DMS114 treated with DMSO at 0.1 percent for 48 hours (cell line): ENCODE measurements around the gene XPO5.
"Not testable (repeated sequence)": the region's sequence is repeated elsewhere in the genome, so short reads cannot be mapped to it uniquely, and the experiment has no call there.

Source experiments
- DNase-seq: peaks from one replicate; lab custom pipeline; 2025; ENCODE audit not compliant: unreplicated experiment; lab: John Stamatoyannopoulos, UW

Gene XPO5

DNA sequence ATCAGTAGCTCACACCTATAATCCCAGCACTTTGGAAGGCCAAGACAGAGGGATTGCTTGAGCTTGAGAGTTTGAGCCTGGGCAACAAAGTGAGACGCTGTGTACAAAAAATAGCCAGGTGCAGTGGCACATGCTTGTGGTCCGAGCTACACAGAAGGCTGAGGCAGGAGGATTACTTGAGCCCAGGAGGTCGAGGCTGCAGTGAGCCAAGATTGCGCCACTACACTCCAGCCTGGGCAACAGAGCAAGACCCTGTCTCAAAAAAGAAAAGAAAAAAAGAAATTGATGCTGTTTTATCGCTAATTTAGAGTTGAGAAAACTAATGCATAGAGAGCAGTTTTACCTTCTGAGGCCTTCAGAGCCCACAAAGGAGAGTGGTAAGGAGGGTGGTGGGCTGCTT, 77.5 kb downstream of the XPO5 start:
- DNase-seq, result not testable (repeated sequence)

DNA sequence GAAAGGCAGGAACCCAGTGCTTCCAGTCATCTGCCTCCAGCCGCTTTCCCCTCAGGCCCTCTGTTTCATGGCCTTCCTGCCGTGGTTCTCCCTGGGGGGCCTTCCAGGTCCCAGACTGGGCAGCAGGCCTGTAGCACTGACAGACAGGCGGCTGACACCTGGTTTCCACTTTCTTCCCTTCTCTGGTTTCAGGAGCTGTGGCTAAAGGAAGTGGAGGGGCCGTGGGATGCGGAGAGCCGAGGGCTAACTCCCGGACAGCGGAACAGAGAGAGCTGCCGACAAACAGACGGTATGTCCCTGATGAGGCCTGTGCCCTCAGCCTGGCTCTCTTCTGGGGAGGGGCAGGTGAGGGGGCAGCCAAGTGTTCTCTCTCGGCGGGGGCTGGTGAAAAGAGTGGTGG, 78.1 kb downstream of the XPO5 start:
- no peak for DNase-seq

DNA sequence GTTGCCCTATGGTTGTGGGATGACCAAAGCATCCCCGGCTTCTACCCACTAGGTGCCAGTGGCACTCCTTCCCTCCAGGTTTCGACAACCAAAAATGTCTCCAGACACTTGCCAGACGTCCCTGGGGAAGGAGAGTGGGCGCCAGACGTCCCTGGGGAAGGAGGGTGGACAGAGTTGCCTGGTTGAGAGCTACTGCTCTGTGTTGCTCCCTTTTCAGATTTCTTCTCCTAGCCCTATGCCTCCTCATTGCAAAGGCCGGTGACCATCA, 78.8 kb downstream of the XPO5 start:
- no peak for DNase-seq

DNA sequence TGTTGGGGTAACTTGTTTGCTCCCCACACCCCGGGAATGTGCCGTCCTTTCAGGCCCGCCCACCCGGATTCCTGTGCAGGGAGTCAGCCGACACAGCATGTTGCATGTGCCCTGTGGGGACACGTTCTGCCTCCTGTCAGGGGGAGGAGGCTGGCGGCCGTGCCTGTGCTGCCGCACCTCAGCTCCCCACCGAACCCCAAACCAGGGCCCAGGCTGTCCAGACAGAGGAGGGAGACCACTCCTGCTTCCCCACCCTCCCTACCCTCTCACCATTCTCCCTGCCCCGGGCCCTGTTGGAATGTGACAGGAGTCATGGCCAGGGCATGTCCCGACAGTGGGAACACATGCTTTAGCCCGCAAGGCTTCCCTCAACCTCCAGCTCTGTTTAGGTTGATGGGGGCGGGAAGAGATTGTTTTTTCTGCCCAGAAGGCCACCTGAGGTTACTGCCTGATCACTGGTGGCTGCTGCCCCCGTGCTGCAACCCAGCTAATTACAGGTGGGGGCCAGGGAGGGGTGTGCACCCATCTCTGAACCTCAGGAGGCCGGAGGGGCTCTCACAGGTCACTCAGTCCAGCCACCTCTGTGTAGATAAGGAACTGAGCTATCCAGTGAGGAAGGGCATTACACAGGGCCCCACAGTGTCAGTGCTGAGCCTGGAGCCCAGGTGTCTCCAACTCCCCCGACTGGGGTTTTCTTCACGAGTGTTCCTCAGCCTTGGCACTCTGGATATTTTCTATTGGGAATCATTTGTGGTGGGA, 79.3 kb downstream of the XPO5 start:
- no peak for DNase-seq

DNA sequence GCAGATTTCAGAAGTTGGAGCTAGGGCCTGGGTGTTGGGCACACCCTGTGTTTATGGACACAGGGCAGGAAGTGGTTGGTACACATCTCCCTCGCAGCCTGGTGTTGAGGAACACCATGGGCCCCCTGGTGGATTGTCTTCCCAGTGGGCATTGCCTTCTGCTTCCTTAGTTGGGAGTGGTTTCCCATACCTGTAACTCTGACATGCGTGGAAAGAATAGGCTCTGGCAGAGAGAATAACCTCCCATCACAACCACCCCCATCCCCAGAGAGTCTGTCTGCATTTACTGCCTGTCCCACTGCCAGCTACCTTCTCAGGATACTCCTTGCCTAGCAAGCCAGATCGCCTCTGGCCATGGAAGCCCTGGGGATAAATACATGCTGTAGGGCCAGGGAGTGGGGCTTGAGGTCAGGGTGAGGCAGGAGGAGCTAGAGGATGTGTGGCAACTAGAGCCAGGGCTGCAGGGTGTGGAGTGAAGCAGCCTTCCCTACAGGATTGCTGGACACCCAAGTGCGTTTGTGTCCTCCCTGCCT, 80.4 kb downstream of the XPO5 start:
- no peak for DNase-seq

DNA sequence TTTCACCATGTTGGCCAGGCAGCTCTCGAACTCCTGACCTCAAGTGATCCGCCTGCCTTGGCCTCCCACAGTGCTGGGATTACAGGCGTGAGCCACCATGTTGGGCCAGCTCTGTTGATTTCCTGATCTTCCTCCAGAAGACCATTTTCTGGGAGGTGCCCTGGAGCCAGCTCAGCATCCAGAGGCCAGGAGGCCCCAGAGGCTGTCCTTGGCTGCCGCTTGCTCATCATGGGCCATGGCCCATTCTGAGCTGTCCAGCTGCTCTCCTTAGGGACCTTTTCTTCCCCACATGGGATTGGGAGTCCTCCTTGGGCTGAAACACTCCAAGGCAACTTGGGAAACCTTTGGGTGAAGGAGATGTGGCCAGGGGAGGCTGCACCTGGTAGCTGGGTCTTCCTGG, 81.1 kb downstream of the XPO5 start:
- no peak for DNase-seq

DNA sequence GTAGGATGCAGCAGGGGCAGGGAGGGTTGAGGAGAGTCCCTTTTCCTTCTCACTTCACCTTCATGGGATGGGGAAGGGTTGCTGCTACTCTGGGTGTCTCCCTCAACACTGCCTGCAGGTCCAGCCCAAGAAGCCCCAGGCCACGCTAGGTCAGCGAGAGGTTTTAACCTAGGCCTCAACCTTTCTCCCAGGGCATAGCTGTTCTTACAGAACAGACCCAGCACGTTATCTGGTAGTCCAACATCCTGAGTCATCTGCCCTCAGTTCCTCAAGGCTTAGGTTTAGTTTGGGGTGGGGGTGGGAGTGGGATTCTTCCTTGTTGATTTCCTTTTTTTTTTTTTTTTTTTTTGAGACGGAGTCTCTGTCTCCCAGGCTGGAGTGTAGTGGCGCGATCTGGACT, 81.5 kb downstream of the XPO5 start:
- DNase-seq, result no peak

DNA sequence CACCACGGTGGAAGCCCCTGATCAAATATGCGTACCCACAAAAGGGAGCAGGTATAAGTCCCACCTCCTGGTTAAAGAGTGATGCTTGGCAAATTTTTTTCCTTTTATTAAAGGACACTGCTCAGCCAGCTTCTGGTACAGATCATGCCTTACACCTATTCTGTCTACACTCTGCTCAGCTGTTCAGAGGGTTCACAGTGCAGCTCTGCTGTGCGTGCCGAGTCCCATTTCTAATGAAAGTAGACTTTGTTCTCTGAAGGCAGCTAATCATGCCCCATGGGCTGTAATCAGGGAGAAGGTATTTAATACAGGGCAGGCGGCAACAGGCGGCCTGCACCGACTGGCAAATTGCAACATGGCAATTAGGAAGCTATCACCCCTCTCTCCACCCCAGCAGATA, 82.0 kb downstream of the XPO5 start:
- no peak for DNase-seq

DNA sequence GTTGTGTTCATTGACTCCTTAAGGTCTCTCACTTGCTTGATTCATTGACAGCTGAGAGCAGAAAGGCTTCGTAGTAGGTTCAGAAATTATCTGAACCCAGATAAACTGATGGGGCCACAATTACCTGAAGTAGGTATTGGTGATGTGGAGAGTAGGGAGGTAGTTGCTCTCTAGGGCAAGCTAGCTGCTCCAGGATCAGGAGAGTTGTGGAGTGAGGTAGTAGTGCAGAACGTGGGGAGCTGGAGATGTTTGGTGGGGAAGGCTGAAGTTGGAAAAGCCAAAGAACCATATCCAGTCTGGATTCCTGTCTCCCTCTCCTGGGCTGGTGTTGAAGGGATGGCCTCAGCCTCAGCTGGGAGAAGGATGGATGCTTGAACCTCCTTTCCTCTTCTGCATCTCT, 82.6 kb downstream of the XPO5 start:
- DNase-seq, result no peak

DNA sequence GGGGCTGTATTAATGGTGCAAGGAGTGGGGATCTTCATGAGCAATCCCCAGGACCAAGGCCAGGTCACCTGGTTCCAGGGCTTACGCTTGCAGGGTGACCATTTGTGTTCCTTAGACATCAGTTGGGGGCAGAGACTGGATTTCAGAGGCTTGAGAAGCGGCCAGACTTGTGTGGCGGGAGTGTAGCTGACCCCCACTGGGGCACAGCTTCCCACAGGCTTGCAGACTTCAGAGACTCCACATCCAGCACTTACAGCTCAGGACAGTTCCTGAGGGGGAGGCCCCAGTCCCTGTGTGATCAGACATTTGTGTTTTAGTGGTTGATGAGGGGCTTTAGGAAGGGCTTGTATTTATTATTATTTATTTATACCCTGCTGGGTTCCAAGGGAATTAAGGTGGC, 83.2 kb downstream of the XPO5 start:
- no peak for DNase-seq

DNA sequence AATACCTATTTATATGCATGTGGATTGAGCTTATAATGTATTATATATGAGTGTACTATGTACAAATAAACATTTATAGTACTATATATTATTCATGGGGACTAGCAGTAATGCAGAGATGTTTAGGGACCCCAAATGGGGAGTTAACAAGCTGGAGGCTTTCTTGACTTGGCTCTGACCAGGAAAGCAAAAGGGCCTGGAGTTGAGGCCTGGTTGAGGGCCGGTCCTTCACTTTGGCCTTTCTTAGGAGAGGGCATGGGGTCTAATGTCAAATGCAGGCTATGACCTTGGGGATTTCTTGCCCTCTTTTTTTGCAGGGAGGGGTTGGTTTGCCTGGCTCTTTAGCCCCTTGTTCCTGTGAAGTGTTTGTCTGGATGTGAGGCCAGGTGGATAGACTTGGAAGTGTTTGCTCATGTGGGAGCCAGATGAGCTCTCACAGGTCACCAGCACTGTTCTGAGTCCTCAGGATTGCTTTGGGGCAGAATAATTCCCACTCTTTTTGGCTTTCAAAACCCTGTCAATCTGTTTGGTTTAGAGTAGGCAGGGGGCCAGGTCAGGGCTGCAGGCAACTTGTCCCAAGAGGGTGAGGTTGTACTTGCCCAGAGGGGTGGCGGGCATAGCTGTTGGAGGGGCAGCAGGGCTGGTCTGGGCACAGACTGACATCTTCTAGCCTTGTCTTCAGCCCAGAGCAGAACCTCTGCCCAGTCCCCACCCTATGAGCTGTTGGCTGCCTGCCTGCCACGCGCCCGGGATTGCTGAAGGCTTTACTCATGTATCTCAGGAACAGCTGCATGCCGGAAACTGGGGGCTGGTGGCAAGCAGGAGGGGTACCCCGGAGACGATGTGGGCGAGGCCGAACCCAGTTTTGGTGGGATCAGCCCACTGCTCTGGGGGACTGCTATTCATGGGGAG, 83.8 kb downstream of the XPO5 start:
- no peak for DNase-seq

DNA sequence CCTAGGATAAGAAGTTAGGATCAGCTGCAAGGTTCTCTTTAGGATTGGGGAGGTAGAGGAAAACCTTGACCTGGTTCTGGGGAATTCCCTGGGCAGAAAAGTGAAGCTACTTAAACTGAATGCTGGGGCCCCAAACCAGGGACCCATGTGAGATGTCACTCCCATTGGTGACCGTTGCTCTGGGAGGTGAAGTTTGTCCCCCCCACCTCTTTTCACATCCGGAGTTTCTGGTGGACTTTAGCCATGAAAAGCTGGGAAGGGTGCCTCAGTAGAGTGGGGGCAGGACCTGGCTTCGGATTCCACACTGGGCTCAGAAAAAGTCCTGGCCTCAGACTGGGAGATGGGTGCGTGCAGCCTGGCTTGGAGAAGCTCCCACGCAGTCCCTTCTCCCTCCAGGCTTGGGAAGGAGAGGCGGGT, 85.3 kb downstream of the XPO5 start:
- no peak for DNase-seq

DNA sequence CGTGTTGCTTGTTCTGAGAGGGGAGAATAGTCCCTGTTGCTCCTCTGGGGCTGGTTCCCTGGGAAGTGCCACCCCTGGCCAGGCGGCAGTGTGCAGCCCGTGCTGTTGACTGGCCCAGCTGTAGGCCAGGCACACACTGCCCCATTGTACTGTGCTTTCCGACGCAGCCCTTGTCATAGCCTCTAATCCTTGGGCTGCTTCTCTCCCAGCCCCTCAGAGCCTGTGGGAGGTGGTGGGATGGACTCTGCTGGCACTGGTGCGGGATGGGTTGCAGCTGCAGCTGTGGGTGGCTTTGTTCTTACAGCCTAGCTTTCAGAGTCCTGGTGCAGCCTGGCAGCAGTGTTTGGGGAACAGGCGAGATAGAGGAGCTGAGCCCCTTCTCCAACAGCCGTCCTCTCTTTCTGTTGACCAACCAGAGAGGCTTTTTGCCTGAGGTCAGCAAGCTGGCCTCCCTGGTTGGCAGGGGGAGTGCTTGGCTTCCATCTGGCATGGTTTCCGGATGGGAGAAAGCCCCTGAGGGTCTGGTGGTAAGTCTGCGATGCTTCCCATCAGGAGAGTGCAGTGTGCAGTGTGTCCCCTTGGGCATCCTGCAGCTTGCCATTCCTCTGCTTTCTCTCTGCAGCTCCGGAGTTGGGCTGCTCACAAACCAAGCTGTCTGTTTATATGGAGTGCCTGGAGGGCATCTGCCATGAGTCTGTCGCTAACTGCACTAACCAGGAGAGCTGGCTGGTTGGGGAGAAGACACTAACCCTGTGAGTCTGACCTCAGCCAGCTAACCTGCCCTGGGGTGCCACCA, 86.4 kb downstream of the XPO5 start:
- DNase-seq, result no peak

DNA sequence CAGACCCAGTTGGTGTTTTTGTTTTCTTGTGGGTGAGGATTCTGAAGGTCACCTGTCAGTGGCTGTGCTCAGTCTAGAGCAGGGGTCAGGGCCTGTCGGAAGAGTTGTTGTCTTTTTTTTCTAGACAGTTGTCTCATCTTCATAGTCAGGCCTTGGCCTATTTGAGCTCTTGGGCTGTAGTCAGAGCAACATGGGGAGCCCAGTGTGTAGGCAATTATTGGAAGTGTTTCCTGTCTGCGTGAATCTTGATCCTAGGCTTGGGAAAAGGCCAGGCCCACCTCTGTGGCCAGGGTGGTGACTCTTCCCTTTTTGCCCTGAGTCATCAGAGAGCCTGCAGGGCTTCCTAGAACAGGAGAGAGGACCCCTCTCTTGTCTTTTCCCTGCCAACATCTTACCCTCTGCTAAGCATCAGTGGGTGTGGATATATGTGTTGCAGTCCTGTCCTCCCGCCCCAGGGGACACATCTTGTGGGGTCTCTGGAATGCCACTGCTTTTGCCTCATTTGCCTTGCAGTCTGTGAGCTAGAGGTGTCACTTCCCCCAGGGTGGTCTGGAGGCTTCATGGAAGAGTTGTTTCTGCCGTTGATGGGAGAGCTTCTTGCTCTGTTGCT, 87.1 kb downstream of the XPO5 start:
- DNase-seq, result no peak

DNA sequence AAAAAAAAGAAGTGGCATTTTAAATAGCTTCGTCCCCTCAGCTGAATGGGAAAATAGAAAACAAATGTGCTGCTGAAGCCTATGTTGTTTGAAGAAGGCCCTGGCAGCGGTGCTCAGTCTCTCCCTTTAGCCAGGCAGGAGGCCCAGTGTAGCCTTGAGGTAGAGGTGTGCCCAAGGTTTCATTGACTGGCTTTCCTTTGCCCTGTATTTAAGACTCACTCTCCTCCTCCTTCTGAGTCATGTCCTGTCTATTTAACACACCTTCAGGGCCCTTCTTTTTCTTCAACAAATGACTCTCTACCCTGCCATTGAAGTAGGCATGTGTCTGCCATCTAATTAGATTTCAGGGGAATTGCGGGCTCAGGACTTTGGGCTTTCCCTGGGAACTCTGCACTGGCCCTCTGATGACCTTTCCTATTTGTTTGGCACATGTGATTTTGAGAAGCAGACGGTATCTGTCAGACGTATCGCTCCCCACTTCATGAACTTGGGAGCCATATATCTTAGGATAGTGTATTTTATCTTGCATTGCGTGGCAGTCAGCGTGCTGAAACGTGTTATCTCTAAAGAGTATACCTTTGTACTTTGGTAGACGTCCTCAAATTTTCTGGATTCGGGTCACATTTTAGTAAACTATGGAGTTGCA, 94.1 kb downstream of the XPO5 start:
- DNase-seq, result no peak

DNA sequence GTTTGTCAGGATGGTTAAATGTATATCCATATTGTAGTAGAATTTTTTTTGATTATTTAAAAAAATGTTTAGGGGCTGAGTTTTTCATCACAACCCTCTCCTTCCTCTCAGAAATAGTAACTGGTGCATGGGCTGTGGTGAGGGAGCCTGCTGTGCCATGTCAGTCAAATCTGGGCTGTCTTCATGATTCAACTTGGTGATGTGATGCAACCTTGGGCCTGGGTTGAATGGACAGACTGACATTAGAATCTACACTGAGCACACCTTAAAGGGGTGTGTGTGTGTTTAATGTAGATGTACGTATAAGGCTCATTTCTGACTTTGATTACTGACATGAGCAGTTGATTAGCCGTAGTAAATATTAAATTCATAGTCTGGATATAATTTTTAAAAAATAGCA, 94.8 kb downstream of the XPO5 start:
- no peak for DNase-seq

DNA sequence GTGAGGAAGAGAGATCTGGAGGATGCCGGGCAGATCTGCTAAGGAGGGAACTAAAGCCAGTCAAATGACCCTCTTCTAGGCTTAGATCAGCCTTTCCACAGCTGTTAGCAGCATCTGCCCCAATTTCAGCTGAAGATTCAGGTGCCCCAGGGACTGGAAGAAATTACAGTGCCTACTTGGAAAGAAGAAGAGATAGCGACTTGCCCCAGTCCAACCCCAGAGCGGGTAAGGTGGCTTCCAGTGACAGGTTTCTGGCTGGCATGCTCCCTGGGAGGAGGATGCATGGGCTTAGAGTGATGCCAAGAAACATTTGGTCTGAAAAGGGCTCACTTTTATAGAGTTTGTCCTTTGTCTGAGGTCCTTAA, 97.8 kb downstream of the XPO5 start:
- no peak for DNase-seq

DNA sequence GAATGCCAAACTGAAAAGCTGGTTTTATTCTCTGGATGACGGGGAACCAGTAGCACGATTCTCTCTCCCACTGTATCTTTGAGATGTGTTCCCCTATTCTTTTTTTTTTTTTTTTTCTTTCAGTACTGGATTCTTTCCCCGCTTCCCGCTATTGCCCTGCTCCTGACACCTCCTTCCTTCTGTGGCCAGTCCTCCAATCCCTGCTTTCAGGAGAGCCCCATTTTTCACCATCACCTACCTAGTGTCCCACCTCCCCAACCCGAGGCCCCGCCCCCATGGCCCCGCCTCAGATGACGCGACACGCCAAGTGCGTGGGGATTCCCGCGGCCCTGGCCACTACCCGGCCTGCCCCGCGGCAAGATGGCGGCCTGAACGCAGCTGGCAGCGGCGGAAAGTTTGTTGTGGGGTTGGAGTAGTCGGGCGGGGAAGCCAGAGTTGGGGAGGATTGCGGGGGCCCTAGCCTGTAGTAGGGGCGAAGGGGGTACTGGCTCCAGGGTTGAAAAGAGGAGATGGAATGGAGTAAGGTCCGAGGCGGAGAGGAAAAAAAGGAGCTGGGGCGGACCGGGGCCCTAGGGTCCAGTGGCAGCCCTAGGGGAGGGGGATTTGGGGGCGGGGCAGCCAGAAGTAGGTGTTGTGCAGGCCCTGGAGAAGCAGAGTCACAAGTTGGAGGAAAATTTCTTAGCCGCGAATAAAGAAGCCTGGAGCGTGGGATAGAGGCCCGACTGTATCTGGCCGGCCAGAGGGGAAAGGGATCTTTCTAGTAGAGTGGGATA, 98.4 kb downstream of the XPO5 start, which contains the start of gene TJAP1:
TSS of gene TJAP1 (plus strand) at position 336 of the 773 bp plus-strand sequence. CDS start 21,432 bp downstream, outside the sequence.
- DNase-seq, result peak; percentile 86

DNA sequence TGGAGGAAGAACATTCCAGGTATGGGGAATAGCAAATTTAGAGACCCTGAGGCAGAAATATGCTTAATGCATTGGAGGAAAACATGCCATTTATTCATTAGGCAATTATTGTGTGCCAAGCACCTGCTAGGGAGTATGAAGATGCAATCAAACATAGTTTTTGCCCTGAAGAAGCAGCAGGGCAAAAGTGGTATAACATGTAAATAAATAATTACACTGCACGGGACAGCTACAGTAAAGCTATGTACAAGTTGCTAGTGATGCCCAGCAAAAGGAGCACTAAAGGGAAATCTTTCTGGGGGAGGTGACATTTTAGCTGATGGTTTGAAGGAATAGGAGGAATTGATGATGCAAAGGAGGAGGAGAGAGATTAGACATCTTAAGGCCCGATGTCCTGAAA, 99.1 kb downstream of the XPO5 start:
- peak; percentile 27 for DNase-seq

DNA sequence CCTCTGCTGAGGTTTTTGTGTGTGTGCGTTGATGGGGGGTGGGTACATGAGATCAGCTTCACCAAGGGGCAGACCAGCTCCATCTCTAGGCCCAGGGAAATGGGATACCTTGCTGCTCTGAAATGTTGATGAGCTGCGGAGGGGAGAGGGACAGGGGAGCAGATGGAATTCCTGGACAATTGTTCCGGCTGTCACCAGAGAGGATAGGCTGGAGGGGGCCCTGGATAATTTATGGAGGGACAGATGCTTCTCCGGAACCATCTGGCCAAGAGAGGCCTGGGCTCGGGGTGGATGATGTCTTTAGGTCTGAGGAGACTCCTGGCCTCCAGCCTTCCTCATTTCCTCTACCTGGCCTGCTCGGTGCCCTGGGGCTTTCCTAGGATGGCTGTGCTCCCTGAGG, 100.3 kb downstream of the XPO5 start:
- DNase-seq, result no peak
